HFFc6 (cell line): Measurements from ENCODE around the gene SH3BGRL3. TPM values are rescaled to one million over a fixed set of nuclear protein-coding genes. Genes with fewer than 3 reads are reported as not detected.

Experiments used
- DNase-seq: peaks from one replicate; pipeline ENCODE4 v3.0.0-alpha.2; 2018
- H3K27ac Mint-ChIP-seq: 2 replicates; pipeline ENCODE4 v1.8.0; 2020; ENCODE audit warnings: mild to moderate bottlenecking, mixed read lengths
- H3K27me3 Mint-ChIP-seq: 2 replicates; pipeline ENCODE4 v1.8.0; 2021; ENCODE audit warnings: mild to moderate bottlenecking, moderate library complexity, mixed read lengths; ENCODE audit not compliant: insufficient read depth
- H3K36me3 Mint-ChIP-seq: 2 replicates; pipeline ENCODE4 v1.8.0; 2021; ENCODE audit warnings: low read depth, mixed read lengths
- H3K4me1 Mint-ChIP-seq: 2 replicates; pipeline ENCODE4 v1.8.0; 2020; ENCODE audit warnings: low read depth, mixed read lengths
- H3K4me3 Mint-ChIP-seq: 2 replicates; pipeline ENCODE4 v1.8.0; 2020; ENCODE audit warnings: mild to moderate bottlenecking, moderate library complexity, mixed read lengths
- H3K9me3 Mint-ChIP-seq: 2 replicates; pipeline ENCODE4 v1.8.0; 2020; ENCODE audit warnings: mild to moderate bottlenecking, mixed read lengths
- total RNA-seq, 6 experiments: library from RNA; stranded (reverse); fragmentation: NEBNext Ultra II Directional; extraction: Animal tissue kit (Norgen Biotek cat#: 25700); gene quantifications; 2 replicates in 1 of 6; 3 replicates in 5 of 6; pipeline ENCODE4 v1.2.3, GENCODE V29; 2021
- TF ChIP-seq, protein P1 (sequence below): fragments of 200-600 bp; sonication (generic); IDR thresholded peaks from 2 replicates; pipeline ENCODE4 v1.5.0; 2021; ENCODE audit warnings: antibody characterized with exemption, mild to moderate bottlenecking

The SH3BGRL3 gene
- total RNA-seq, 6 experiments from 2014 or later = 731 to 914 (median 779) TPM

DNA sequence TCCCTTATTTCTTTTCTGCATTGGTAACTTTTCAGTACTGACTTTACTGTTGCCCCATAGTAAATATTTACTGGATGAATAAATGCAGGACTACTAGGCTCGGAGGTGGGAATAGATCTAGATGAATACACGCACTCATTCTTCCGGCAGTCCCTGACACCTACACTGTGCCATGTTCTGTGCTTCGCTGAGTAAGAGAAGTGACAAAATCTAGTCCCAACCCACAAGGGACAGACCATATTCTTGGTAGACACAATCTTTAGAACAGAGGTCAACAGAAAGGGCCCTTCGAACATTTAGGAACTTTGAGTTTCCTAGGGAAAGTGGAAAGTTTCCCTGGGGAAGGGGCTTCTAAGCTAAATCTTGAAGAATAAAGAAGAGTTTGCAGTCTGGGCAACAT is 34.6 kb downstream of the SH3BGRL3 start:
- no peaks in the 10 kb centered on the region for H3K36me3 Mint-ChIP-seq
- peaks cover 6% of the 10 kb centered on the region; the same call in 1 of the 2 replicates for H3K4me1 Mint-ChIP-seq
- peaks cover 23% of the 10 kb centered on the region for H3K27me3 Mint-ChIP-seq
- no peaks in the 10 kb centered on the region for H3K9me3 Mint-ChIP-seq
- DNase-seq = no peak
- no peak overlapping the region for H3K27ac Mint-ChIP-seq
- TF ChIP-seq, protein P1, sequence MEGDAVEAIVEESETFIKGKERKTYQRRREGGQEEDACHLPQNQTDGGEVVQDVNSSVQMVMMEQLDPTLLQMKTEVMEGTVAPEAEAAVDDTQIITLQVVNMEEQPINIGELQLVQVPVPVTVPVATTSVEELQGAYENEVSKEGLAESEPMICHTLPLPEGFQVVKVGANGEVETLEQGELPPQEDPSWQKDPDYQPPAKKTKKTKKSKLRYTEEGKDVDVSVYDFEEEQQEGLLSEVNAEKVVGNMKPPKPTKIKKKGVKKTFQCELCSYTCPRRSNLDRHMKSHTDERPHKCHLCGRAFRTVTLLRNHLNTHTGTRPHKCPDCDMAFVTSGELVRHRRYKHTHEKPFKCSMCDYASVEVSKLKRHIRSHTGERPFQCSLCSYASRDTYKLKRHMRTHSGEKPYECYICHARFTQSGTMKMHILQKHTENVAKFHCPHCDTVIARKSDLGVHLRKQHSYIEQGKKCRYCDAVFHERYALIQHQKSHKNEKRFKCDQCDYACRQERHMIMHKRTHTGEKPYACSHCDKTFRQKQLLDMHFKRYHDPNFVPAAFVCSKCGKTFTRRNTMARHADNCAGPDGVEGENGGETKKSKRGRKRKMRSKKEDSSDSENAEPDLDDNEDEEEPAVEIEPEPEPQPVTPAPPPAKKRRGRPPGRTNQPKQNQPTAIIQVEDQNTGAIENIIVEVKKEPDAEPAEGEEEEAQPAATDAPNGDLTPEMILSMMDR = no peak
- H3K4me3 Mint-ChIP-seq = no peak overlapping the region

DNA sequence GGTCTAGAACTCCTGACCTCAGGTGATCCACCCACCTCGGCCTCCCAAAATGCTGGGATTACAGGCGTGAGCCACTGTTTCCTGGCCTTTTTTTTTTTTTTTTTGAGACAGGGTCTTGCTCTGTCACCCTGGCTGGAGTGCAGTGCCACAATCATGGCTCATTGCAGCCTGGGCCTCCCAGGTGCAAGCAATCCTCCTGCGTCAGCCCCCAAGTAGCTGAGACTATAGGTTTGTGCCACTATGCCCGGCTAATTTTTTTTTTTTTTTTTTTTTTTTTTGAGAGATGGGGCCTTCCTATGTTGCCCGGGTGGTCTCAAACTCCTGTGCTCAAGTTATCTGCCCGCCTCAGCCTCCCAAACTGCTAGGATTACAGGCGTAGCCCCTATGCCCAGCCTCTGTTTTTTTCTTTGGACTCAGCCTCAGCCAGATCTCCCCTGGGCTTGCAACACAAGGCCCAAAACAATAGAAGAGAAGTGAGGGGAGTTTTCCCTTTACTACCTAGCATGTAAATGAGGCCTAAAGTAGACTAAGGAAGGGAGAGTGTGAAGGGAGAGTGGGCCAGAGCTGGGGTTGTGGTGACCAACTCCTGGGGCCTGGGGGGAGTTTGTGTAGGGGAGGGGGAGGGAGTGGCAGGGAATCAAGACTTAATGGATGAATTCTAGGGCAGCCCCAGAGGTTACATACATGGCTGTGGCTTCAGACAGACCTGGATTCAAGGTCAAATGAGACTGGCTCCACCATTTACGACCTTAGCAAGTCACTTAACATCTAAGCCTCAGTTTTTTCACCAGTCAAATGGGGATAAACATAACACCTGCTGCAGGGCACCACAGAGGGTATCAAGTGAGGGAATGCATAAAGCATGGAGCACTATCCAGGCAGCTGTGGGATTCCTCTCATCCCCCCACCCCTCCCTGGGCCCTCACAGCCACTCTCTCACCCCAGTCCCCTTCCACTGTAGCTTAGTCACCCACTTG is 36.3 kb downstream of the SH3BGRL3 start:
- TF ChIP-seq, protein P1 = no peak
- no peak for DNase-seq
- Mint-ChIP-seq H3K27me3 (peaks cover 23% of the 10 kb centered on the region), H3K9me3 (no peaks in the 10 kb centered on the region), H3K36me3 (no peaks in the 10 kb centered on the region), H3K4me3 (no peak overlapping the region), H3K27ac (no peak overlapping the region), H3K4me1 (peaks cover 9% of the 10 kb centered on the region)

DNA sequence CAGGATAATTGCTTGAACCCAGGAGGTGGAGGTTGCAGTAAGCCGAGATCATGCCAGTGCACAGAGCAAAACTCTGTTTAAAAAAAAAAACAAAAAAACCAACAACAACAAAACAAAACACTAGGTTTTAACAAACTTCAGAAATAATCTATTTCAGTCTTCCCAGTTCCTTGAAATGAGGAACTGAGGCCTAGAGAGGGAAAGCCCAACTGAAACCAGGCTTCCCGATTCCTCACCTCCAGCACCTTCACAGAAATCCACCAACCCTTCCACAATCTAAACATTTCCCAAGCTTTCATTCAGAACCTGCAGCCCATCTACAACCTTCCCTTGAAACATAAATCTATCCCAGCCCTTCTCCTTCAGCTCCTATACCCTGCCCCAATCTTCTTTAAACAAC is 37.3 kb downstream of the SH3BGRL3 start:
- H3K4me3 Mint-ChIP-seq = no peak overlapping the region
- peaks cover 20% of the 10 kb centered on the region for H3K27me3 Mint-ChIP-seq
- H3K36me3 Mint-ChIP-seq = no peaks in the 10 kb centered on the region
- no peak overlapping the region for H3K27ac Mint-ChIP-seq
- no peaks in the 10 kb centered on the region for H3K9me3 Mint-ChIP-seq
- peaks cover 14% of the 10 kb centered on the region for H3K4me1 Mint-ChIP-seq
- TF ChIP-seq, protein P1 = no peak
- DNase-seq = no peak

DNA sequence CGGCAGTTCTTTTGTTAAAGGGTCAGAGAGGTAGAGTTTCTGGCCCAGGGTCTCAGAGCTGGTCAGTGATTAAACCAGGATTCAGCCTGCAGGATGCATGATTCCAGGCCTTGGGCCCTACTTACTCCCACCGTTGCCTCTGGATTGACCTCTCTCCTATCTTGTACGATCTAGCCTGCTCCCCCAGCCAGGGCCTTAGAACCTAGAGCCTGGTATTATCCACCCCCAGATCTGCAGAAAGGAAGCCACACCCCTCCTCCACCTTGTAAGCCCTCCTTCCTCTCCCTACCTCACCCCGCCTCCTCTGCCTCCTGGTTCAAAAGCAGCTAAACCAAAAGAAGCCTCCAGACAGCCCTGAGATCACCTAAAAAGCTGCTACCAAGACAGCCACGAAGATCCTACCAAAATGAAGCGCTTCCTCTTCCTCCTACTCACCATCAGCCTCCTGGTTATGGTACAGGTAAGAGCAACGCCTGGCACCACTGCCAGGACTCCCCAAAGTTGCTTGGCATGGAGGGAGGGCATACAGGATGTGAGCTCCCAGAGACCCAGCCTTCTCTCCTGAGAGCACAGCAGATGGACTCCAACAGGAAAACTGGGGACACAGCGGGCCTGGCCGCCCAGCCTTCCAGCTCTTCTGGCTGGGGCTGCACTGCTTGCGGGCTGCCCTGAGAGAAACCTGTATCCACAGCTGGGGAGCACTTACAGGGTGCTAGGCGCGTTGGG is 37.9 kb downstream of the SH3BGRL3 start, which contains the start of gene CD52:
TSS of gene CD52 (plus strand) at position 347 of the 726 bp plus-strand sequence. CDS start at position 407, 60 bp downstream.
- Mint-ChIP-seq H3K4me3 (no peak within 1 kb of the TSS), H3K27ac (no peak within 1 kb of the TSS), H3K27me3 (peaks cover 20% of the 10 kb centered on the region), H3K9me3 (no peaks in the 10 kb centered on the region), H3K4me1 (peaks cover 14% of the 10 kb centered on the region), H3K36me3 (no peaks in the 10 kb centered on the region)
- TF ChIP-seq, protein P1 = no peak
- DNase-seq = no peak

DNA sequence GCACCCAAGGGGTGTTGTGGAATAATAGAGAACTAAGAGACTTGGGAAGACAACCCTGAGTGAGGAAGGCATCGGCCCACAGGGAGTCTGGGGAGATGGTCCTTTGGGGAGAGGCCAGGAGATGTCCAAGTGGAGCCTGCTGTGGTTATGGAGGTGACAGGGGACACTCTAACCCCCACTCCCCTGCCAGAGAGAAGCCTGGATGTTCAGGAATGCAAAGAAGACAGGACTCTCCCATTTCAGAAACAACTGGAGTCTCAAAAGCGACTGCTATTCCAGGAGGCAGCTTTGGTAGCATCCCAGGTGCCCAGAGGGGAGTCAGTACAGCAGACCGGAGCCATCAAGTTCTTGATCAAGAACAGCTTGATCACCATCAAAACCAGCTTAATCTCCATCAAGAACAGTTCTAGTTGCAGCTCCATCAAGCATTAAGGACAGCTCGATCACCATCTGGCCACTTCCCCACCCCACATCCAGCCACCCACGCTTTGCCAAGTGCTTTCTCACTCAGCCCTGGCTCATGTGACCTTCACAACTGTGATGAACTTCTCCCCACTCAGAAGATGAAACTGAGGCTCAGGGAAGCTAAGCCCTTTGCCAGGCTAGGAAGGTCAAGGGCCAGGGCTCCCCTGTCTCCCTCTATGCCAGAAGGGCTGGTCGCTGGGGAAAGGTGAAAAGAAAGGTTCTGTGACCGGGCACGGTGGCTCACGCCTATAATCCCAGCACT is 38.6 kb downstream of the SH3BGRL3 start:
- H3K4me3 Mint-ChIP-seq = no peak overlapping the region
- no peaks in the 10 kb centered on the region for H3K9me3 Mint-ChIP-seq
- peaks cover 14% of the 10 kb centered on the region for H3K27me3 Mint-ChIP-seq
- no peak overlapping the region for H3K27ac Mint-ChIP-seq
- no peaks in the 10 kb centered on the region for H3K36me3 Mint-ChIP-seq
- H3K4me1 Mint-ChIP-seq = peaks cover 14% of the 10 kb centered on the region
- DNase-seq = no peak
- TF ChIP-seq, protein P1 = no peak
